GM19463 (cell line): Measurements from ENCODE around the gene CHD3.

ENCODE experiments used
- ATAC-seq: cut with Tn5 transposase; IDR thresholded peaks from one replicate; pipeline ENCODE4 v1.9.1; 2021; ENCODE audit warnings: mild to moderate bottlenecking, moderate library complexity; ENCODE audit not compliant: unreplicated experiment

Gene CHD3

DNA sequence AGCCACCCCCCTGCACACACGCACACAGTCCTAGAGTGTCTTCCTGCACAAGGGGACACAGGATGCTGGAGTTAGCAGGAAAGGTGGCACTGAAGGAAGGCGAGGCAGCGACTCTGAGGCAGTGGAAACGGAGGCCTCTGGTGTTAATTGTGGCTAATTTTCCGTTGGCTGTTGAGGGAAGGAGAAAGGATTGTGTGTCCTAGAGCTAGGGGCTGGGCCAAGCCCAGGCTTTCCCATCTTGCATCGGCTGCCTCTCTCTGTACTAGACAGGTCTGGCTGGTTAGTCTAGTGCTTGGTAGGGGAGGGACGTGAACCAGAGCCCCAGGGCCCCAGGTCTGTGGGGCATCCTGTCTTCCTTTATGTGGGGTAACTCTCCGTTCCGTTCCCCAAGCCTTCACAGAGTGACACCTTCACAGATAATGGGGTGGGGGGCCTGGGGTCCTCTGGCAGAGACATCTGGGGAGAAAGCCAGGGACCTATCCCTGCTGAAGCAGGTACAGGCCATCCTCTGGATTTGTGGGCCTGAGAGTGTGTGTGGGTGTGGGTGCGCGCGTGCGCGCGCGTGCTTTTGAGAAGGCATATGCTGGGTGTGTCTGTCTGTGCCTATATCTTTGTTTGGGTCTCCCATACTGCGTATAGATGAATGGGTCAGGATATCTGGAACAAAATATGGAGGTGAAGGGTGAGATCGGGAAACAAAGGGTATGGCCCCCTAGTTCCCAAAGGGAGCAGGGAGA, at the start of gene CHD3:
Gene CHD3, plus strand, starts transcription at position 606 of the 737 bp plus-strand sequence. CDS start 212 bp downstream, outside the sequence.
- no peak for ATAC-seq

DNA sequence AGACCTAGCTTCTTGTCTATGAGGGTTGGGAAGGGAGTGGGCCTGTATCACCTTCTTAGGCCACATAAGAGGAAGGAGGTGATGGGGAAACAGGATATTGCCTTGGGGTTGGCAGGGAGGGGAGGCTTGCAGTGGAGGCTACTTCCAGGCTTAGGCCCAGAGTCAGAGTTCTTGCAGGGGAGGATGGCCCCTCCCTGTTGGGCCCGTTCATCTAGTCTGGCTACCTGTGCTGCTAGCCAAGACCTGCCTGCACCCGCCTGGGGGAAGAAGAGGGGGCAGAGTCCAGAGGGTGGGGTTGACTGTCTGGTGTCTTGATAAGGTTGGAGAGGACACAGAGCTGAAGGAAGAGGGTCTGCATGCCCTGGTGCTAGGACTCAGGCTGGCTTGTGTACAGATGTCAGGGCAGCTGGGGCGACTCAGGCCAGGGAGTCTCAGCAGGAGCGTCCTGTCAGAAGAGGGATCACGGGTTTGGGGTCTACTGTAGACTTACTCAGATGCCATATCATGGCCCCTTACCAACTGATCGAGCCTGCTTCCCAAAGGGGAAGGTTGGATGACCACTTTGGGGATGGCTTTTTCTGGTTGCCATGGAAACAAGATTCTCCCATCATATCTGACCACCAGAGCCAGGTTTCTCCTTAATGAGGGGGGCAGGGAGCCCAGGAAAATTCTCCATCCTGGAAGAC, 49.3 kb upstream of the CHD3 start:
- ATAC-seq: no peak

DNA sequence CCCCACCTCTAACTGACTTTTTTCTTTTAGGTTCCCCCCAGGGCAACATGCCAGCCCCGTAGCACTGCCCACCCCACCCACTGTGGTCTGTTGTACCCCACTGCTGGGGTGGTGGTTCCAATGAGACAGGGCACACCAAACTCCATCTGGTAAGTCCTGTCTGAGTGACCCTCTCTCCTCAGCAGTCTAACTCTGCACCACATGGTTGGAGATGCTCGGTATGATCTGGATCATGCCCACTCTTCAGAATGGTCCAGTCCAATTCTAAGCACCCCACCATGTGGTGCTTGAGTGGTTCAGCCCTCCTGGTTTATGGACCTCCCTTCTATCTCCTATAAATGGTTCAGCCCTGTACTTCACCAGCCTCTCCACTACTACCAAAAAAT, 48.7 kb upstream of the CHD3 start:
- no peak for ATAC-seq

DNA sequence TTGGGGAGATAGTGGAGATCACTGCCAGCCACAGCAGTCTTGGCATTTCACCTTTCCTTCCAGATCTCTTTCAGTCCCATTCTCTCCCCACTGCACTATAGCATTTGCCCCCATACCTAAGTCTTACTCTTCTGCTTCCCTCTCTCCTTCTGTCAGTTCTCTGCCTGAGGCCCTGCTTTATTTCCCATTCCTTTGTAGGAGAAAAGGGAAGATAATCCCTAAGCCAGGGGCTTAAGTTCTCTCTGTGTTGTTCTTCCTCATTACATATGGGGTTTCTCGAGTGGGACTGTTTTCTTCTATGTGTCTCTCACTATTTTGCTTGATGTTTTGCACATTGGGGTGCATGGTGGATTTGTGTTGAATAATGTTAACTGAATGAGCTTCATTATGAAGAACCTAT, 48.1 kb upstream of the CHD3 start:
- ATAC-seq: no peak

DNA sequence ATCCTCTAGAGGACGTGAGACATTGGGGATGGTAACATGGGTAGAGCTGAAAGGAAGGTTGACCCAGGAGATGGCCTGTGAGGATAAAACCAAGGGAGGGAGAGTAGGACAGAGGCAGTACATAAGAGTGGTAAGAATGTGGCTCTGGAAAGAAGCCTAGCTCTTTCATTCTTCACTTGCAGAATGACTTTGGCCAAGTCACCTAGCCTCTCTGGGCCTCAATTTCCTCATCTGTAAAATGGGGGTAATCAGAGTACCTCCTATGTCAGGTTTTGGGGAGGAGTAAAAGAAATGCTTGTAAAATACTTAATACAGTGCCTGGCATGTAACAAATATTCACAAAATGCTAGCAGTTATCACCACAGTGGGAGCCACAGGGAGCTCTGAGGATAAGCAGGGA, 47.7 kb upstream of the CHD3 start:
- ATAC-seq: no peak

DNA sequence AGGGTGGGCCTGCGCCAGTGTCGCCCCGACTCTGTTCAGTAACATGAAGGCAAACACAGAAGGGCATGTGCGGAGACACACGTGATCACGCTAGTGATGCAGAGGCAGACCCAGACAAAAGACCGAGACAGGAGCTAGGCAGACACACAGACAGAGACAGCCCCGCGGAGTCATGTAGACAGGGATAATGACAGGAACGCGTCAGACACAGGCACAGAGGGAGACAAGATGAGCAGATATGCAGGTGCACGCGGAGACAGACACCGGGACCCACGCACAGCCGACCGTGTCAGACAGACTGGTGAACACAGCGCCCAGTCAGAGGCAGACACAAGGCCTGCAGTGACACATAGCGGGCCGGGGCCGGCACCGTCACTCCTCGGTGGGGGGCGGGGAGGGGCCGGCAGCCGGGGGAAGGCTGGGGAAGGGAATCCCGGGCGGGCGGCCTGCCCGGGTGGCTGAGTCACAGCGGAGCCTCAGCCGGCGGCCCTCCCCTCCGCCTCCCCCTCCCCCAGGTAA, 47.1 kb upstream of the CHD3 start:
- ATAC-seq: peak; percentile 18

DNA sequence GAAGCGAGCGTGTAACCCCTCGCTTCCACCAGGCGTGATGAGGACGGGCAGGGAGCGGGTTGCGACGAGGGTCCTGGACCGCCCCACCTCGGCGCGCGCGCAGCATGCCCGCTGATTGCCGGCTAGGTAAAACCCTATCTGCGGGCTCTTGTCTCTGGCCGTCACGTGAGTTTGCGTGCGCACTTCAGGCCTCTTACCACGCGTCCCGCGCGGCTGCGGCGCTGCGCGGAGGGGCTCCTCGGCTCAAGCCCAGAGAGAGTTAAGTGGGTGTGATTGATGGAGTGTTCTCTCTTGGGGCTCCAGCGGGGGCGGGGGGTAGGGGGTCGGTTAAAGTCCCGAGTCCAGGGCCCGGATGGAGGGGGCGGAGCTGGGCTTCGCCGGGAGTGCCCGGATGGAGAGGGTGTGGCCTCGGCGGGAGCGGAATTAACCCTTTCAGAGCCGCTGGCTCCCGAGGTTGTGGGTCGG, 46.6 kb upstream of the CHD3 start:
- ATAC-seq: peak; percentile 16

DNA sequence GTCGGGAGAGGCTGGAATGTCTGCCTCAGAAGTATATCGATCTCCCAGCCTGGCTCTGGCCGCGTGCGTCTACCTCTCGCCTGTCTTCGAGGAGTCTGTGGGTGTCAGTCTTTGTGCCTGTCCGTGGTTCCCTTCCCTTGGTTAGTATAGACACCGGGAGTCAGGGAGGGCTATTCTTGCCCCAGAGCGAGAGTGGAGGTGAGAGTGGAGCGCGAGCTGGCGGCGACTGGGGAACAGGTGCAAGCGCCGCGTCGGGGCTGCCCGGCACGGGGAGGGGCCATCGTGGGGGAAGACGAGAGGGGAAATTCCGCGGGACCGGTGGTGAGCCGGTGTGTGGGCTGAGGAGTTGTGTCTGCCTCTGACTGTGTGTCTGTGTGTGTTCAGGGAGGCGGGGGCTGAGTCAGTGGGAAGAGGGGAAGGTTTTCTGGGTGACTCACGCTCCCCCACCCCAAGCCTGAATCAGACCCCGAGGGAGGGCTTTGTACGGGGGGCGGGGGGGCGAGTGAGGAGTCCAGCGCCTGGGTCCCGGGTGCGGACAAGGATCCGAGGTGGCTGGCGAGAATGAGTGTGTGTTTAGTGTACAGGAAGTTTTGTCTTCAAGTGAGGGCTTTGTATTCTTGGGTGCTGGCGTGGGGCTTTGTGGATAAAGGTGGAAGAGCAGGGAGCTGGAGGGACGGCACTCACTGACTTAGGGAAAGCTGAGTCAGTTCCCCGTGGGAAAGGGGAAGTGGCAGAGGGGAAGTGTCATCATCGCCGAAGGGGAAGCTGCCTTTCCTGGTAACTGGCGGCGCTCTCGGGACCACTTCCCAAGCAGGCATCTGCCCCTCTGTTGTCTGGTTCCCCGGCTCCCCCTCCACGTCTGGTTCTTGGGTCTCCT, 46.0 kb upstream of the CHD3 start:
- peak; percentile 28 for ATAC-seq

DNA sequence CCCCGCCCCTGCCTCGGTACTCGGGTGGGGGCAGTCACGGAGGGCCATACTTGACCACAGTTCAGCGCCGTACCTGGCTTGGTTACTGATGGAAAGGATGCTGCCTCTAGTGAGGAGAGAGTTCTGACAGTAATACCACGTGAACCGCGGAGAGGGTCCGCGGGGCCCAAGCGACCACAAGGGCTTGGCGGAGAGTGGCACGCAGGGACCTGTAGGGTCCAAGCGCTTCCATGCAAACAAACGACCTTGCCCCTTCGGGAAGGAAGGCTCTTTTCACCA, 45.4 kb upstream of the CHD3 start:
- ATAC-seq: no peak

DNA sequence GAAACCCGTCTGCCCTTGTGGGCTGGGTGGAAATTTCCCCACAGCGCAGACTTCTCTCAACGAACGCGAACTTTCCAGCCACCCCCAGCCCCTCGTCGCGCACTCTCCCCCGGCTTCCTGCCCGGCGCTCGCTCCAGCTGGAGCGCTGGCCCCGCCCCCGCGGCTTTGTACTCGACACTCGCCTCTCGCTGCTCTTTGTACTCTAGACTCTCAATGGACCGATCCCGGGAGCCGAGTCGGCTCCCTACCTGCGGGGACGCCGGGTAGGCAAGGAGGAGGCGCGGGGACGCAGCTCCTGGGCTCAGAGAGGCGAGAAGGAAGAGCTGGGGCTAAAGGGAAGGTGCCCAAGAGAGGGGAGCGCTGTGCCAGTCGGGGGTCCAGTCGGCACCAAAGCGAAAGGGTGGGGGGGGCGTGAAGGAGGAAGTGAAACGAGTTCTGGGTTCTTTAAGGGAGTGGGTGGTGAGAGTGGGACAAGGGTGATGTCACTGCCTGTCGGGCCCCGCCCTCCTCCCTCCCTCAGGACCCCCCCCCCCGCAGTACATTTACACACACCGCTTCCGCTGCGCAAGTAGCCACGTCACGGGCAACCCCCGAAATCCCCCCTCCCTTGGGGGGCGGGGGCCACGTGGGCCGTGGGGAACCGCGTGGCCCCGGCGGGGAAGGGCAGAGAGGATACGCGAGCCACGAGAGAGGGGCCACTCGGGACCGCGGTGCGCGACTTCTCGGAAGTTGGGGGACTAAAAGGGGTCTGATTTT, 44.9 kb upstream of the CHD3 start:
- ATAC-seq: peak; percentile 31

DNA sequence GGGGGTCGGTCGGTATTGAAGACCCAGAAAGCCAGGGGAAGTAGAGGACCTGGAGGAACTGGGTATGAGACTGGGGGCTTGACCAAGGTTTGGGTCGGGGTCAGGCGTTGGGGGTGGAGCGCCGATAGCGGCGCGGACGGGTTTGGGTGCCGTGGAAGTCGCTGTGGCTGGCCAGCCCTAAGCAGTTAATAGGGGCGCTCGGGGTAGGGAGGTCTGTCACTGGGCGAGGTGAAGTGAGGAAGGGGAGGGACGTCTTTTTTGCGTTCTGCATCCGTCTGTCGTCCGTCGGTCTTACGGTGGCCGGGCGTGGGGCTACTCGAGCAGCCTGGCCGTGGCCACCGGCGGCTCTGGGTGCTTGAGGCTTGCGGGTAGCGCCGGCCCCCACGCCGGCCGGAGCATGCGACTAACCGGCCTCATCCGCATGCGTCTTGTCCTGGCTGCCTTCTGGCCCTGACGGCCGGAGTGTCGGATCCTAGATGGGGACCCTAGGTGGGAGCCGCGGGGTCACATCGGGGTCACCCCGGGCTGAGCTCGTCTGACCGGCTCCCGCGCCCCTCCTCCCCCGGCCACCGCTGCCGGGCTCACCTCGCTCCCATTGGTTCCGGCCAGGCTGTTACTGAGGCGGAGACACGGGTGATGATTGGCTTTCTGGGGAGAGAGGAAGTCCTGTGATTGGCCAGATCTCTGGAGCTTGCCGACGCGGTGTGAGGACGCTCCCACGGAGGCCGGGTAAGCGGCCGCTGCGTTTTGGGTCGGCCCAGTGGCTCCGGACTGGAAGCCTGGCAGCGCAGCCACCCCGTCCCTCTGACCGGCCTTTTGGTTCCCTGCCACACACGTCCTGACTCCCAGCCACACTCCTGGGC, 44.1 kb upstream of the CHD3 start:
- peak; percentile 49 for ATAC-seq

DNA sequence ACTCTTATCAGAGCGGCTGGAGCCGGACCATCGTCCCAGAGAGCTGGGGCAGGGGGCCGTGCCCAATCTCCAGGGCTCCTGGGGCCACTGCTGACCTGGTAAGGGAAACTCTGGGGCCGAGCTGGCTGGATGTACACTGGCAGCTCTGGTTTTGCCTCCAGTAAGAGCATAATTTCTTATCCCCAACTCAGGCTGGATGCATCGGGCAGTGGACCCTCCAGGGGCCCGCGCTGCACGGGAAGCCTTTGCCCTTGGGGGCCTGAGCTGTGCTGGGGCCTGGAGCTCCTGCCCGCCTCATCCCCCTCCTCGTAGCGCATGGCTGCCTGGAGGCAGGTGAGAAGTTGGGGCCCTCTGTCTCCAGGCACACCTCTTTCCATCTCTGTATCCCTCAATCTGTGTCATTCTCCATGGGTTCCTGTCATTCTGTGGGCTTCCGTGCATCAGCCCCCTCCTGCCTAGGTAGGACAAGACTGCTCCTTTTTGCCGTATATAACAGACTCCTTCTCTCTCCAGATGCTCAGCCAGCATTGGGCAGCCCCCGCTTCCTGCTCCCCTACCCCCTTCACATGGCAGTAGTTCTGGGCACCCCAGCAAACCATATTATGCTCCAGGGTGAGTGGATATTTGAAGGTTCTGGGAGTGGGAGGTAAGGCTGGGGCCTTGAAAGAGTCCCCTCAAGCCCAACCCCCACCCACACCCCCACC, 43.1 kb upstream of the CHD3 start:
- no peak for ATAC-seq

DNA sequence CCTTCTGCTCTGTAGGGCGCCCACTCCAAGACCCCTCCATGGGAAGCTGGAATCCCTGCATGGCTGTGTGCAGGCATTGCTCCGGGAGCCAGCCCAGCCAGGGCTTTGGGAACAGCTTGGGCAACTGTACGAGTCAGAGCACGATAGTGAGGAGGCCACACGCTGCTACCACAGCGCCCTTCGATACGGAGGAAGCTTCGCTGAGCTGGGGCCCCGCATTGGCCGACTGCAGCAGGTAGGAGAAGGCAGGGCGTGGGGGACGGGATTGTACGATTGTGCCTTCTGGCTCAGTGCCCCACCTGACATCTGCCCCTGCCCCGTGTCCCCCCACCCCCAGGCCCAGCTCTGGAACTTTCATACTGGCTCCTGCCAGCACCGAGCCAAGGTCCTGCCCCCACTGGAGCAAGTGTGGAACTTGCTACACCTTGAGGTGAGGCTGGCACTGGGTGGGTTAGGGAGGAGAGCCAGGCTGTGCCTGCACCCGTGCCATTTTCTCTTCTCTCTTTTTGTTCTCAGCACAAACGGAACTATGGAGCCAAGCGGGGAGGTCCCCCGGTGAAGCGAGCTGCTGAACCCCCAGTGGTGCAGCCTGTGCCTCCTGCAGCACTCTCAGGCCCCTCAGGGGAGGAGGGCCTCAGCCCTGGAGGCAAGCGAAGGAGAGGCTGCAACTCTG, 42.4 kb upstream of the CHD3 start:
- ATAC-seq: no peak

DNA sequence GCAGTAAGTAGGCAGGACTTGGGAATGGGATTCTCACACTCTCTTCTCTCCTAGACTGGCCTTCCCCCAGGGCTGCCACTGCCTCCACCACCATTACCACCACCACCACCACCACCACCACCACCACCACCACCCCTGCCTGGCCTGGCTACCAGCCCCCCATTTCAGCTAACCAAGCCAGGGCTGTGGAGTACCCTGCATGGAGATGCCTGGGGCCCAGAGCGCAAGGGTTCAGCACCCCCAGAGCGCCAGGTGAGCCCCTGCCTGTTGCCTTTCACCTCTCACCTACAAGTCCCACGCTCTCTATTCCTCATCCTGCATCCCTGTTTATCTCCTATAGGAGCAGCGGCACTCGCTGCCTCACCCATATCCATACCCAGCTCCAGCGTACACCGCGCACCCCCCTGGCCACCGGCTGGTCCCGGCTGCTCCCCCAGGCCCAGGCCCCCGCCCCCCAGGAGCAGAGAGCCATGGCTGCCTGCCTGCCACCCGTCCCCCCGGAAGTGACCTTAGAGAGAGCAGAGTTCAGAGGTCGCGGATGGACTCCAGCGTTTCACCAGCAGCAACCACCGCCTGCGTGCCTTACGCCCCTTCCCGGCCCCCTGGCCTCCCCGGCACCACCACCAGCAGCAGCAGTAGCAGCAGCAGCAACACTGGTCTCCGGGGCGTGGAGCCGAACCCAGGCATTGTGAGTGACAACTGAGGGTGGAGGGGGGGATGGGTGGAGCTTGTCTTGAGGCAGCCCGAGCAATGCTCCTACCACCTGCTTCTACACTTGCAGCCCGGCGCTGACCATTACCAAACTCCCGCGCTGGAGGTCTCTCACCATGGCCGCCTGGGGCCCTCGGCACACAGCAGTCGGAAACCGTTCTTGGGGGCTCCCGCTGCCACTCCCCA, 41.6 kb upstream of the CHD3 start:
- ATAC-seq: no peak

DNA sequence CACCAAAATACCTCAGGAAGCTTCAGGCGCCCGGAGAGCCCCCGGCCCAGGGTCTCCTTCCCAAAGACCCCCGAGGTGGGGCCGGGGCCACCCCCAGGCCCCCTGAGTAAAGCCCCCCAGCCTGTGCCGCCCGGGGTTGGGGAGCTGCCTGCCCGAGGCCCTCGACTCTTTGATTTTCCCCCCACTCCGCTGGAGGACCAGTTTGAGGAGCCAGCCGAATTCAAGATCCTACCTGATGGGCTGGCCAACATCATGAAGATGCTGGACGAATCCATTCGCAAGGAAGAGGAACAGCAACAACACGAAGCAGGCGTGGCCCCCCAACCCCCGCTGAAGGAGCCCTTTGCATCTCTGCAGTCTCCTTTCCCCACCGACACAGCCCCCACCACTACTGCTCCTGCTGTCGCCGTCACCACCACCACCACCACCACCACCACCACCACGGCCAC, 40.4 kb upstream of the CHD3 start:
- no peak for ATAC-seq

DNA sequence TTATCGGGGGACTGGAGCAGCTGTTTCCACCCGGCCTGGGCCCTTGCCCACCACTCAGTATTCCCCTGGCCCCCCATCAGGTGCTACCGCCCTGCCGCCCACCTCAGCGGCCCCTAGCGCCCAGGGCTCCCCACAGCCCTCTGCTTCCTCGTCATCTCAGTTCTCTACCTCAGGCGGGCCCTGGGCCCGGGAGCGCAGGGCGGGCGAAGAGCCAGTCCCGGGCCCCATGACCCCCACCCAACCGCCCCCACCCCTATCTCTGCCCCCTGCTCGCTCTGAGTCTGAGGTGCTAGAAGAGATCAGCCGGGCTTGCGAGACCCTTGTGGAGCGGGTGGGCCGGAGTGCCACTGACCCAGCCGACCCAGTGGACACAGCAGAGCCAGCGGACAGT, 39.9 kb upstream of the CHD3 start:
- ATAC-seq: no peak

DNA sequence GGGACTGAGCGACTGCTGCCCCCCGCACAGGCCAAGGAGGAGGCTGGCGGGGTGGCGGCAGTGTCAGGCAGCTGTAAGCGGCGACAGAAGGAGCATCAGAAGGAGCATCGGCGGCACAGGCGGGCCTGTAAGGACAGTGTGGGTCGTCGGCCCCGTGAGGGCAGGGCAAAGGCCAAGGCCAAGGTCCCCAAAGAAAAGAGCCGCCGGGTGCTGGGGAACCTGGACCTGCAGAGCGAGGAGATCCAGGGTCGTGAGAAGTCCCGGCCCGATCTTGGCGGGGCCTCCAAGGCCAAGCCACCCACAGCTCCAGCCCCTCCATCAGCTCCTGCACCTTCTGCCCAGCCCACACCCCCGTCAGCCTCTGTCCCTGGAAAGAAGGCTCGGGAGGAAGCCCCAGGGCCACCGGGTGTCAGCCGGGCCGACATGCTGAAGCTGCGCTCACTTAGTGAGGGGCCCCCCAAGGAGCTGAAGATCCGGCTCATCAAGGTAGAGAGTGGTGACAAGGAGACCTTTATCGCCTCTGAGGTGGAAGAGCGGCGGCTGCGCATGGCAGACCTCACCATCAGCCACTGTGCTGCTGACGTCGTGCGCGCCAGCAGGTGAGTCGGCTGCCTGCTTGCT, 39.3 kb upstream of the CHD3 start:
- ATAC-seq: no peak
